Stimulated activated CD8-positive, alpha-beta memory T cell treated with anti-CD3 and anti-CD28 coated beads, Interleukin-4, amount 100 ng/mL, for 24 hours (primary cell): ENCODE measurements around the gene AGMO.

Source experiments
- DNase-seq: peaks from one replicate; pipeline ENCODE4 v3.0.0-alpha.2; 2020; ENCODE audit warnings: low read depth

The AGMO gene

GRCh38 chr7:15397159-15397550, 164.7 kb downstream of the AGMO start:
- no peak for DNase-seq

- DNase-seq, result no peak
These were observed 165.3 kb downstream of the AGMO start for GRCh38 chr7:15396210-15397158.

- no peak for DNase-seq
These were observed 172.7 kb downstream of the AGMO start for GRCh38 chr7:15389073-15389472.

- DNase-seq, result no peak
These were observed 183.2 kb downstream of the AGMO start for GRCh38 chr7:15378494-15379145.

- no peak for DNase-seq
These were observed 185.2 kb downstream of the AGMO start for GRCh38 chr7:15376600-15376999.

- no peak for DNase-seq
These were observed 191.4 kb downstream of the AGMO start for GRCh38 chr7:15370441-15370840.

GRCh38 chr7:15368653-15369052, 193.2 kb downstream of the AGMO start:
- no peak for DNase-seq

- DNase-seq, result no peak
These were observed 193.9 kb downstream of the AGMO start for GRCh38 chr7:15367897-15368296.

GRCh38 chr7:15358112-15358511, 203.7 kb downstream of the AGMO start:
- DNase-seq, result no peak

- no peak for DNase-seq
These were observed 209.2 kb downstream of the AGMO start for GRCh38 chr7:15352421-15353206.

- no peak for DNase-seq
These were observed 216.6 kb downstream of the AGMO start for GRCh38 chr7:15345216-15345615.

GRCh38 chr7:15341817-15342216, 220.0 kb downstream of the AGMO start:
- DNase-seq, result no peak

- DNase-seq, result no peak
These were observed 225.7 kb downstream of the AGMO start for GRCh38 chr7:15336146-15336545.

GRCh38 chr7:15335390-15335789, 226.4 kb downstream of the AGMO start:
- no peak for DNase-seq

GRCh38 chr7:15334536-15335263, 227.1 kb downstream of the AGMO start:
- DNase-seq, result no peak

- no peak for DNase-seq
These were observed 228.9 kb downstream of the AGMO start for GRCh38 chr7:15332956-15333355.

GRCh38 chr7:15330943-15331342, 230.9 kb downstream of the AGMO start:
- DNase-seq, result no peak

- no peak for DNase-seq
These were observed 234.8 kb downstream of the AGMO start for GRCh38 chr7:15327001-15327400.

- no peak for DNase-seq
These were observed 235.7 kb downstream of the AGMO start for GRCh38 chr7:15326044-15326644.

GRCh38 chr7:15323550-15323949, 238.3 kb downstream of the AGMO start:
- DNase-seq, result no peak

GRCh38 chr7:15317215-15317614, 244.6 kb downstream of the AGMO start:
- no peak for DNase-seq
